ENCODE data around the gene FBXL7. TPM values are rescaled to one million over a fixed set of nuclear protein-coding genes. Genes with fewer than 3 reads are reported as not detected.

The FBXL7 gene
- total RNA-seq, 4 donors from 2014 or later, result 9.5 to 25.2 (median 16.0) TPM

- no peak for TF ChIP-seq CTCF (IDR thresholded peaks at IDR 0.05; ENCODE audit: low read depth)
These were observed 27.9 kb upstream of the FBXL7 start for GRCh38 chr5:15472116-15472515.

- no peak for TF ChIP-seq CTCF (IDR thresholded peaks at IDR 0.05; ENCODE audit: low read depth)
These were observed 25.7 kb upstream of the FBXL7 start for GRCh38 chr5:15474143-15474719.

GRCh38 chr5:15475367-15475766 lies 24.6 kb upstream of the FBXL7 start:
- TF ChIP-seq CTCF (IDR thresholded peaks at IDR 0.05; ENCODE audit: low read depth), result no peak

GRCh38 chr5:15476977-15477376 lies 23.0 kb upstream of the FBXL7 start:
- no peak for TF ChIP-seq CTCF (IDR thresholded peaks at IDR 0.05; ENCODE audit: low read depth)

GRCh38 chr5:15480436-15480835 lies 19.5 kb upstream of the FBXL7 start:
- no peak for TF ChIP-seq CTCF (IDR thresholded peaks at IDR 0.05; ENCODE audit: low read depth)

- no peak for TF ChIP-seq CTCF (IDR thresholded peaks at IDR 0.05; ENCODE audit: low read depth)
These were observed 16.5 kb upstream of the FBXL7 start for GRCh38 chr5:15483351-15484097.

- no peak for TF ChIP-seq CTCF (IDR thresholded peaks at IDR 0.05; ENCODE audit: low read depth)
These were observed 12.8 kb upstream of the FBXL7 start for GRCh38 chr5:15487228-15487627.

All from subcutaneous adipose tissue (tissue), 4 donors.